Measurements from ENCODE around the gene ARHGAP42. TPM values are rescaled to one million over a fixed set of nuclear protein-coding genes. Genes with fewer than 3 reads are reported as not detected.

ARHGAP42 gene
- total and polyA plus RNA-seq, 2 of the 4 experiments (the other 2 are of a cell fraction), result 2.9 to 7.3 TPM

DNA sequence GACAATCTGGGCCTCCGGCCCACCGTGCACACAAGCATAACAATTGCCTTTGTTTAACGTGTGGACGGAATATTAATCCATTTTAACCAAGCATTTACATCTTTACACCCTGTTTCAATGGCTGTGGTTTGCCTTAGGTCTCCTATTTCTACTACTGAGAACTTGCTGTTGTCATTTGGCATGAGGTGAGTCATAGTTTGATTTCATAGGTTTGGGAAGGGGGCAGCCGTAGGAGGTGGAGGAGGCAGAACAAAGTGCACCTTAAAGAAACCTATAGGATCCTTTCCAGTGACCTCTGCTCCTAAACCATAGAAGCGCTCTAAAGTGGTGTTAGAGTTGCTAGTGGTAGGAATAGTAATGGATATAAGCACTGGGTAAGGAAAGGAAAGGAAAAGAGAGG is 59.4 kb downstream of the ARHGAP42 start:
- dilution Hi-C loops (cut with HindIII; ENCODE audit: low sequenced_read_pairs, unreplicated experiment), result no loop called here
- H4K91ac ChIP-seq (ENCODE audit: insufficient read depth, low read depth, low read length), result no peak overlapping the region
- H2BK5ac ChIP-seq (ENCODE audit: low read depth, low read length, poor library complexity, severe bottlenecking), result no peak overlapping the region
- BruUV-seq (replicated peaks), result no TSS peak
- H2AFZ ChIP-seq (replicated peaks; ENCODE audit: low read length, poor library complexity), result no peak overlapping the region
- no peak overlapping the region for H2BK120ac ChIP-seq (ENCODE audit: low read depth, low read length)
- WGBS, 2 experiments (ENCODE audit: extremely low coverage in 2 of 2, insufficient read length in 1 of 2), result no CpG with 5 or more reads among the region's 6 CpGs
- H3K4me1 ChIP-seq (ENCODE audit: control insufficient read depth, insufficient read depth, low read length), result no peaks in the 10 kb centered on the region
- no peak overlapping the region for H2BK20ac ChIP-seq (ENCODE audit: low read depth, low read length)
- no peak overlapping the region for H4K8ac ChIP-seq (ENCODE audit: low read depth in 2 of 2, low read length in 2 of 2)
- H3K18ac ChIP-seq (ENCODE audit: low read depth, low read length), result no peak overlapping the region
- peaks cover 10% of the 10 kb centered on the region for H3K9me3 ChIP-seq (ENCODE audit: control insufficient read depth, insufficient read depth, low read length)
- H3K27me3 ChIP-seq (ENCODE audit: control insufficient read depth, insufficient read depth, low read length), result no peaks in the 10 kb centered on the region
- ChIA-PET CTCF (no interaction called here), POLR2A (ENCODE audit: unreplicated experiment) (no interaction called here)
- H3K14ac ChIP-seq (replicated peaks; ENCODE audit: low read depth, low read length), result no peak overlapping the region
- no peak overlapping the region for H3K4ac ChIP-seq (ENCODE audit: low read depth, low read length)
- DNase-seq (no peak), ATAC-seq (ENCODE audit: low read depth) (no peak)
- intact Hi-C loops (cut with micrococcal nuclease), result no loop called here
- no peak overlapping the region for H3K27ac ChIP-seq (ENCODE audit: insufficient read depth, low read length)
- 0 out of 2 replicates have a peak, but pooled peaks cover 2% of the 10 kb centered on the region for H3K36me3 ChIP-seq (ENCODE audit: control insufficient read depth, insufficient read depth, low read length)
- H3K9me1 ChIP-seq (ENCODE audit: insufficient read depth, low read length), result no peaks in the 10 kb centered on the region
- no peak overlapping the region for H2BK15ac ChIP-seq (ENCODE audit: low read depth, low read length)
- no peak overlapping the region for H3K4me3 ChIP-seq (ENCODE audit: insufficient read depth, low read depth, low read length)
- H3K79me1 ChIP-seq (ENCODE audit: low read depth in 1 of 2, low read length in 2 of 2), result peaks cover 0 to 20% of the 10 kb centered on the region in 2 experiments; a peak in 3 of 4 replicates
- in situ Hi-C loops (cut with MboI; ENCODE audit: low sequenced_read_pairs), result no loop called here
- no peak for TF ChIP-seq BHLHE40 (IDR thresholded peaks at IDR 0.05; ENCODE audit: low read depth, low read length)
- TF ChIP-seq SMC3 (IDR thresholded peaks at IDR 0.05; ENCODE audit: low read depth, low read length), result no peak
- no peak for TF ChIP-seq RFX5 (IDR thresholded peaks at IDR 0.05; ENCODE audit: low read depth, low read length)
- TF ChIP-seq MAZ (IDR thresholded peaks at IDR 0.05; ENCODE audit: borderline replicate concordance, low read depth, low read length), result no peak
- TF ChIP-seq, protein P1, sequence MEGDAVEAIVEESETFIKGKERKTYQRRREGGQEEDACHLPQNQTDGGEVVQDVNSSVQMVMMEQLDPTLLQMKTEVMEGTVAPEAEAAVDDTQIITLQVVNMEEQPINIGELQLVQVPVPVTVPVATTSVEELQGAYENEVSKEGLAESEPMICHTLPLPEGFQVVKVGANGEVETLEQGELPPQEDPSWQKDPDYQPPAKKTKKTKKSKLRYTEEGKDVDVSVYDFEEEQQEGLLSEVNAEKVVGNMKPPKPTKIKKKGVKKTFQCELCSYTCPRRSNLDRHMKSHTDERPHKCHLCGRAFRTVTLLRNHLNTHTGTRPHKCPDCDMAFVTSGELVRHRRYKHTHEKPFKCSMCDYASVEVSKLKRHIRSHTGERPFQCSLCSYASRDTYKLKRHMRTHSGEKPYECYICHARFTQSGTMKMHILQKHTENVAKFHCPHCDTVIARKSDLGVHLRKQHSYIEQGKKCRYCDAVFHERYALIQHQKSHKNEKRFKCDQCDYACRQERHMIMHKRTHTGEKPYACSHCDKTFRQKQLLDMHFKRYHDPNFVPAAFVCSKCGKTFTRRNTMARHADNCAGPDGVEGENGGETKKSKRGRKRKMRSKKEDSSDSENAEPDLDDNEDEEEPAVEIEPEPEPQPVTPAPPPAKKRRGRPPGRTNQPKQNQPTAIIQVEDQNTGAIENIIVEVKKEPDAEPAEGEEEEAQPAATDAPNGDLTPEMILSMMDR (conservative IDR thresholded peaks at IDR 0.05; ENCODE audit: low read depth, low read length), result no peak
- TF ChIP-seq NFE2L2 (IDR thresholded peaks at IDR 0.05; ENCODE audit: low read depth, low read length), result no peak
- TF ChIP-seq USF2 (IDR thresholded peaks at IDR 0.05; ENCODE audit: low read depth, low read length), result no peak
- no peak for TF ChIP-seq POLR2A (IDR thresholded peaks at IDR 0.05; ENCODE audit: low read depth, low read length)
- no peak for TF ChIP-seq FOS (IDR thresholded peaks at IDR 0.05; ENCODE audit: low read depth, low read length)
- no peak for TF ChIP-seq RAD21 (IDR thresholded peaks at IDR 0.05; ENCODE audit: low read length)
- TF ChIP-seq CHD1 (IDR thresholded peaks at IDR 0.05; ENCODE audit: low read depth, low read length), result no peak
- TF ChIP-seq RCOR1 (IDR thresholded peaks at IDR 0.05; ENCODE audit: insufficient replicate concordance, low read length), result no peak
- no peak for TF ChIP-seq MXI1 (IDR thresholded peaks at IDR 0.05; ENCODE audit: borderline replicate concordance, low read depth, low read length)
- no peak for TF ChIP-seq CEBPB (IDR thresholded peaks at IDR 0.05; ENCODE audit: low read depth, low read length)
- TF ChIP-seq, protein P2, sequence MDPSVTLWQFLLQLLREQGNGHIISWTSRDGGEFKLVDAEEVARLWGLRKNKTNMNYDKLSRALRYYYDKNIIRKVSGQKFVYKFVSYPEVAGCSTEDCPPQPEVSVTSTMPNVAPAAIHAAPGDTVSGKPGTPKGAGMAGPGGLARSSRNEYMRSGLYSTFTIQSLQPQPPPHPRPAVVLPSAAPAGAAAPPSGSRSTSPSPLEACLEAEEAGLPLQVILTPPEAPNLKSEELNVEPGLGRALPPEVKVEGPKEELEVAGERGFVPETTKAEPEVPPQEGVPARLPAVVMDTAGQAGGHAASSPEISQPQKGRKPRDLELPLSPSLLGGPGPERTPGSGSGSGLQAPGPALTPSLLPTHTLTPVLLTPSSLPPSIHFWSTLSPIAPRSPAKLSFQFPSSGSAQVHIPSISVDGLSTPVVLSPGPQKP (IDR thresholded peaks at IDR 0.05; ENCODE audit: borderline replicate concordance, low read depth, low read length), result no peak
- no peak for TF ChIP-seq MAFK (IDR thresholded peaks at IDR 0.05; ENCODE audit: low read depth, low read length)
- H3K56ac ChIP-seq (ENCODE audit: extremely low read depth, insufficient read depth, low read length), result no peak overlapping the region
- H4K5ac ChIP-seq (ENCODE audit: low read depth, low read length), result no peak overlapping the region
- H2AK5ac ChIP-seq (ENCODE audit: low read depth, low read length), result no peak overlapping the region
- no peak overlapping the region for H3K9ac ChIP-seq (ENCODE audit: low read depth, low read length)
- H3K23ac ChIP-seq (ENCODE audit: low read depth, low read length), result no peak overlapping the region
- H2AK9ac ChIP-seq (replicated peaks; ENCODE audit: low read depth, low read length, poor library complexity), result no peak overlapping the region
- H4K20me1 ChIP-seq (ENCODE audit: insufficient read depth, low read length), result no peaks in the 10 kb centered on the region
- no peak overlapping the region for H3K4me2 ChIP-seq (ENCODE audit: low read depth, low read length)

All from IMR-90 (cell line).